Upper lobe of right lung (tissue), 1 donor: ENCODE results near the gene CDCP2. TPM values are rescaled to one million over a fixed set of nuclear protein-coding genes. Genes with fewer than 3 reads are reported as not detected.

Experiments
- ATAC-seq: fragments of 200-7000 bp; cut with Tn5 transposase; one replicate; pipeline ENCODE4 v1.9.1; 2020; ENCODE audit warnings: mild to moderate bottlenecking, moderate library complexity
- DNase-seq: peaks from one replicate; pipeline ENCODE4 v3.0.0-alpha.2; 2020
- H3K27ac ChIP-seq: fragments of 200-600 bp; one replicate; pipeline ENCODE4 v1.8.0; 2022
- H3K27me3 ChIP-seq: fragments of 200-600 bp; one replicate; pipeline ENCODE4 v1.8.0; 2022; ENCODE audit warnings: mild to moderate bottlenecking
- H3K36me3 ChIP-seq: fragments of 200-600 bp; one replicate; pipeline ENCODE4 v1.8.0; 2022
- H3K4me1 ChIP-seq: fragments of 200-600 bp; one replicate; pipeline ENCODE4 v1.8.0; 2022
- H3K4me3 ChIP-seq: fragments of 200-600 bp; one replicate; pipeline ENCODE4 v1.8.0; 2022; ENCODE audit warnings: mild to moderate bottlenecking
- H3K9me3 ChIP-seq: fragments of 200-600 bp; one replicate; pipeline ENCODE4 v1.8.0; 2022
- CTCF ChIP-seq: fragments of 200-600 bp; IDR thresholded peaks from one replicate; pipeline ENCODE4 v1.8.0; 2022; ENCODE audit warnings: antibody characterized with exemption
- intact Hi-C: fragments of 100-400 bp; cut with DNase I; formaldehyde crosslinking; loops from one replicate; pipeline ENCODE4 v1.11.0; 2022
- total RNA-seq: library from RNA; stranded (reverse); fragmentation: NEBNext Ultra II Directional; extraction: Animal tissue kit (Norgen Biotek cat#: 25700); gene quantifications from one replicate; pipeline ENCODE4 v1.2.1, GENCODE V29; 2021
- donor health status: DM: no; HTN: yes; CAD: no; lungs with severe emphysema.

The CDCP2 gene
- total RNA-seq, 1 donor from 2014 or later = 0.35 TPM

GRCh38 chr1:54139711-54140110, 13.1 kb downstream of the CDCP2 start:
- Histone ChIP-seq H3K27me3 (no peaks in the 10 kb centered on the region), H3K27ac (no peak overlapping the region), H3K4me3 (no peak overlapping the region), H3K9me3 (no peaks in the 10 kb centered on the region), H3K4me1 (no peaks in the 10 kb centered on the region), H3K36me3 (no peaks in the 10 kb centered on the region)
- no peak for TF ChIP-seq CTCF
- intact Hi-C loops = no loop called here
- no peak for ATAC-seq
- DNase-seq = no peak

- no peak for TF ChIP-seq CTCF
- Histone ChIP-seq H3K4me3 (no peak overlapping the region), H3K9me3 (no peaks in the 10 kb centered on the region), H3K27me3 (no peaks in the 10 kb centered on the region), H3K27ac (no peak overlapping the region), H3K4me1 (no peaks in the 10 kb centered on the region), H3K36me3 (no peaks in the 10 kb centered on the region)
- intact Hi-C loops = no loop called here
- no peak for DNase-seq
- no peak for ATAC-seq
These were observed 13.8 kb downstream of the CDCP2 start for GRCh38 chr1:54138994-54139393.

DNA sequence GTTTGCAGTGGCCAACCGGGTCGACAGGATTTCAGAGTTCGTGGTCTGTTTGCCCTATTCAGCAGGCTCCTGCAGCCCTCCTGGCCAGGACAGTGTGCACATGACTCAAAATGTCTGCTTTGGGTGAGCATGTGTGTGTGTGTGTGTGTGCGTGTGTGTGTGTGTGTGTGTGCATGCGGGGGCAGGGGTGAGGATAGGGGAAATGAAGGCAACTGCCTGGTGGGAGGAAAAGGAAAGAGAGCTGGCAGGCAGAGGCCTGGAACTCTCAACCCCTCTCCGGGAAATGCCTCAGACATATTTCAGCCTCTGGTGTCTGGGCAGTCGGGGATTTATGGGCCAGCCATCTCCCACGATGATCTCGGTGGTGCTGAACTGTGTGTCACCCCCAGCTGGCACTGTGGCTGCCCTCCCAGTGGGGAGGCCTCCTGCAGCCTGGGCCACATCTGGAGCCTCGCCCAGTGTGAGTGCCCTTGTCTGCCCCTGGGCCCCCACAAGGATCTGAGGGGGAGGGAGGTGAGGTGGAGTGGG, 15.2 kb downstream of the CDCP2 start:
- Histone ChIP-seq H3K27ac (no peak overlapping the region), H3K4me3 (no peak overlapping the region), H3K36me3 (no peaks in the 10 kb centered on the region), H3K4me1 (no peaks in the 10 kb centered on the region), H3K9me3 (no peaks in the 10 kb centered on the region), H3K27me3 (no peaks in the 10 kb centered on the region)
- DNase-seq = no peak
- no peak for TF ChIP-seq CTCF
- no peak for ATAC-seq
- intact Hi-C loops = no loop called here

- intact Hi-C loops = no loop called here
- no peak for ATAC-seq
These were observed 15.8 kb downstream of the CDCP2 start for GRCh38 chr1:54136963-54137533.

DNA sequence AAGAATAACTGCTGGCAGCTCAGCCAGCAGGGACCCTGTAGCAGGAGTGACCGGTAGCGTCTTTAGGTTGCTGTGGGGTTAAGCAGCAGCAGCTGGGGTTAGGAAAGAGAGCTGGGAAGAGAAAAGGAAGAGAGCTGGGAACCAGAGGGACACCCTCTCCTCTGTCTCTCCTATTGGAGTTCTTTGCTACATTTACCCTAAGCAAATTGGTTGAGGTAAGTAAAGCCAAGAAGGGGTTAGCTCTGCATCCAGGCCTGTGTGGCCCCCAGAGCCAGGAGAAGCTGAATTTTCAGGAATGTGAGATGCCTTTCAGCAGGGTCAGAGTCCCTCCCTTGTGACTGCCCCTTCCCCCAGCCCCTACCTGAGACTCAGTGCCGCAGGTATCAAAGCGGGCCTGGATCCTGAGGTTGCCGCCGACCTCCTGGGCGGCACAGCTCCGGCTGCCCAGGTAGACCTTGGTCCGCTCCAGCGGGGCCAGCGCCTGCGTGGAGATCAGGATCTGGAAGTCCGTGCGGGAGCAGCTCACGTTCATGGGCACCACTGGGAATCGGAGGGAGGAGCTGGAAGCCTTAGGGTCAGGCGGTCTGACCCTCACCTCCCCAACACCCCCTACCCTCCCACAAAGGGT, 16.4 kb downstream of the CDCP2 start:
- Histone ChIP-seq H3K27me3 (no peaks in the 10 kb centered on the region), H3K36me3 (no peaks in the 10 kb centered on the region), H3K4me3 (no peak overlapping the region), H3K9me3 (no peaks in the 10 kb centered on the region), H3K4me1 (no peaks in the 10 kb centered on the region), H3K27ac (no peak overlapping the region)
- intact Hi-C loops = no loop called here
- ATAC-seq = no peak
- DNase-seq = no peak
- no peak for TF ChIP-seq CTCF

More at GRCh38 chr1:54136963-54137533, 15.8 kb downstream of the CDCP2 start:
- Histone ChIP-seq H3K4me3 (no peak overlapping the region), H3K27ac (no peak overlapping the region), H3K36me3 (no peaks in the 10 kb centered on the region), H3K4me1 (no peaks in the 10 kb centered on the region), H3K9me3 (no peaks in the 10 kb centered on the region), H3K27me3 (no peaks in the 10 kb centered on the region)
- DNase-seq = no peak
- no peak for TF ChIP-seq CTCF
